VCaP (cell line): ENCODE measurements around the gene ATP1B1.

Source experiments
- H3K27ac ChIP-seq: fragments of 450-650 bp; 2 replicates; pipeline ENCODE4 v1.5.1; 2017
- TF ChIP-seq, protein P1 (sequence below): fragments of 450-650 bp; conservative IDR thresholded peaks from 2 replicates; pipeline ENCODE4 v1.5.1; 2017; ENCODE audit warnings: mild to moderate bottlenecking, moderate library complexity

ATP1B1 gene

DNA sequence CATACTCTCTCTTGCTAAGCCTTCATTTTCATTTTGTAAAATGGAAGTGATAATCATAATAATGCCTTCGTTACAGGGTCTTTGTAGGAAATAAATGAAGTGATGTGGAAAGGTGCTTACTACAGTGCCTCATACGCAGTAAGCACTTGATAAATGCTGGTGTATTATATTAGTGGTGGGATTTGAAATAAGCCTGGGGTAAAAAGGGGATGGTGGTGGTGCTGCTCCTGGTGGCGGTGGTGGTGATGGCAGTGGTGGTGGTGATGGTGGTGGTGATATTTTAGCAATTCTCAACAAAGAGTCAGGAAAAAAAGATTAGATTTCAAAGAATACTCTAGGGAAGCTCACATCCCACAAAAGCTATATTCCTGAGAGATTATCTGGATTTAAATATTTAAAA is 35.5 kb upstream of the ATP1B1 start:
- H3K27ac ChIP-seq: peak overlapping the region; percentile 10; the same call in 1 of the 2 replicates
- TF ChIP-seq, protein P1, sequence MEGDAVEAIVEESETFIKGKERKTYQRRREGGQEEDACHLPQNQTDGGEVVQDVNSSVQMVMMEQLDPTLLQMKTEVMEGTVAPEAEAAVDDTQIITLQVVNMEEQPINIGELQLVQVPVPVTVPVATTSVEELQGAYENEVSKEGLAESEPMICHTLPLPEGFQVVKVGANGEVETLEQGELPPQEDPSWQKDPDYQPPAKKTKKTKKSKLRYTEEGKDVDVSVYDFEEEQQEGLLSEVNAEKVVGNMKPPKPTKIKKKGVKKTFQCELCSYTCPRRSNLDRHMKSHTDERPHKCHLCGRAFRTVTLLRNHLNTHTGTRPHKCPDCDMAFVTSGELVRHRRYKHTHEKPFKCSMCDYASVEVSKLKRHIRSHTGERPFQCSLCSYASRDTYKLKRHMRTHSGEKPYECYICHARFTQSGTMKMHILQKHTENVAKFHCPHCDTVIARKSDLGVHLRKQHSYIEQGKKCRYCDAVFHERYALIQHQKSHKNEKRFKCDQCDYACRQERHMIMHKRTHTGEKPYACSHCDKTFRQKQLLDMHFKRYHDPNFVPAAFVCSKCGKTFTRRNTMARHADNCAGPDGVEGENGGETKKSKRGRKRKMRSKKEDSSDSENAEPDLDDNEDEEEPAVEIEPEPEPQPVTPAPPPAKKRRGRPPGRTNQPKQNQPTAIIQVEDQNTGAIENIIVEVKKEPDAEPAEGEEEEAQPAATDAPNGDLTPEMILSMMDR: no peak

GRCh38 chr1:169072945-169073725 is 33.4 kb upstream of the ATP1B1 start:
- H3K27ac ChIP-seq: no peak overlapping the region
- TF ChIP-seq, protein P1: no peak

GRCh38 chr1:169078163-169078883 is 28.2 kb upstream of the ATP1B1 start:
- TF ChIP-seq, protein P1: no peak
- peak overlapping the region; percentile 33; the same call in 1 of the 2 replicates for H3K27ac ChIP-seq

DNA sequence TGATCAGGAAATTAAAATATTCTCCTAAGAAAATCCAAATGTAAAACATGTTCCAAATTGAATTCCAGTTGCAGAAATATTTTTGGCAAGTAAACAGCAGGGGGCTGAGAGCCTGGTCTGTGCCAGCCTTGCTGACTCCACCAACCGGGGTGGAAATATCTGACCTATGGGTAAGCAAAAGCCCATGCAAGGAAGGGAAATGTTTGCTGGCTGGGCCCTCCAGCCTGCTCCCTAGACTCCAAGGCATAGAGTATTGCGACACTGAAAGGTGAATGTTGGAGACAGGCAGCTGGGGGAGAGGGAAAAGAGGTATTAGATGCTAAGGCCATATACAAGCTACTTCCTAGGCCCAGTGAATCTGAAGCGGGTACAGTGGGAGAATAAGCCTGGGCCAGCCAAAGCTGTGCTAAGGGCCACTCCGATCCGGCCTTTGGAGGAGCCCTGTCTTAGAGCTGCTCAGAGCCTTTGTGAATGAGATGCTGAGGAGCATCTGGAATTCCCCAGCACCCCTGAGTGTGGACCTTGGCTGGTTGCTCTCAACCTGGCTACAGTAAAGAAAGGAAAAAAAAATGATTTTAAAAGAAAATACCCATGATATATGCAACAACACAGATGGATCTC is 24.9 kb upstream of the ATP1B1 start:
- H3K27ac ChIP-seq: no peak overlapping the region
- TF ChIP-seq, protein P1: no peak

DNA sequence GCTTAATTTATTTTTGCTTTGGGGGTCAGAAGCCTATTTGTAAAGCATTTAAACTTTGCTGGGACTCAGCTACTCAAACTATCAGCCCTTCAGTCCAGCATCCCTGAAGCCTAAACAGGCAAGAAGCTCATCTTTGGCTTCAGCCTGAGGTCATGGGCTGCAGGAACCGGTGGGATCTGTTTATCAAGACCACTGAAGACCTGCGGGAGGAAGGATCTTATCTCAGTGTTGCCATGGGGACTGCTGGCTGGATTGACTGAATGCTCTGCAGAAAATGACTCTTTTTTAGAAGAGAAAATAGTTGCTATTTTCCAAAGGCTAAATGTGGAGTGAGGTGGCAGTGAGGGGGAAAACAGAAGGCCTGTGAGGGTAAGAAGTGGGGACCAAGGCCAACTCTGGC is 20.6 kb upstream of the ATP1B1 start:
- TF ChIP-seq, protein P1: no peak
- no peak overlapping the region for H3K27ac ChIP-seq

GRCh38 chr1:169086603-169087455 is 19.7 kb upstream of the ATP1B1 start:
- no peak overlapping the region for H3K27ac ChIP-seq
- TF ChIP-seq, protein P1: no peak

DNA sequence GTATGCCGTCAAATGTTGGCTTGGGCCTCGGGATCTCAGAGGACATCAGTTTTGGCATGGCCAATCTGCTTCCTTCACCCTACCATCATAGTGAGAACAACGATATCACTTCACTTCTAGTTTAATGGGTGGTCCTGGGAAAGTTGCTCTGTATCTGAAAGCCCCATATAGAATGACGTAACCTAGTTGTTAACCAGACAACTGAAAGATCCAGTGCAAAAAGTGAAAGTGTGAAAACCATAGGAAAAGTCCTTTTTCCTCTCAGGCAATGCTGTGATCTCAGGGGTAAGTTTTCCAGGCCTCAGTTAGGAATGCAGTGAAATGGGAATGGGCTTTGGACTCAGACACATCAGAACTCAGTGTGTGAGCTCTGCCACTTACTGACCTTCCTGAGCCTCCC is 18.6 kb upstream of the ATP1B1 start:
- H3K27ac ChIP-seq: no peak overlapping the region
- TF ChIP-seq, protein P1: no peak
